Heart right ventricle (tissue), 16 donors: ENCODE measurements around the gene HEXIM1. TPM values are rescaled to one million over a fixed set of nuclear protein-coding genes. Genes with fewer than 3 reads are reported as not detected.

Source experiments
- ATAC-seq, 8 donors: fragments of 200-7000 bp; cut with Tn5 transposase; one replicate each; pipeline ENCODE4 v1.9.1; 2020; ENCODE audit warnings: mild to moderate bottlenecking in 8 of 8, moderate library complexity in 8 of 8, moderate number of reproducible peaks in 1 of 8
- DNase-seq, 2 donors: peaks; one replicate each; pipeline ENCODE4 v3.0.0-alpha.2; 2020
- H3K27ac ChIP-seq, 10 donors: fragments of 200-600 bp; sonication (generic) in 2 of 10; one replicate each; pipeline versions ENCODE4 v1.5.0 to v1.8.0; 2020 to 2022; ENCODE audit warnings: mild to moderate bottlenecking in 3 of 10
- H3K27me3 ChIP-seq, 7 donors: fragments of 200-600 bp; one replicate each; pipeline ENCODE4 v1.8.0; 2021 to 2022; ENCODE audit warnings: mild to moderate bottlenecking in 2 of 7
- H3K36me3 ChIP-seq, 9 donors: fragments of 200-600 bp; sonication (generic) in 1 of 9; one replicate each; pipeline versions ENCODE4 v1.5.0 to v1.8.0; 2020 to 2022; ENCODE audit warnings: mild to moderate bottlenecking in 2 of 9
- H3K4me1 ChIP-seq, 9 donors: fragments of 200-600 bp; sonication (generic) in 1 of 9; one replicate each; pipeline versions ENCODE4 v1.5.0 to v1.8.0; 2020 to 2022; ENCODE audit warnings: mild to moderate bottlenecking in 4 of 9
- H3K4me3 ChIP-seq, 10 donors: fragments of 200-600 bp; sonication (generic) in 2 of 10; one replicate each; pipeline versions ENCODE4 v1.5.0 to v1.8.0; 2020 to 2022; ENCODE audit warnings: mild to moderate bottlenecking in 7 of 10, moderate library complexity in 2 of 10
- H3K9me3 ChIP-seq, 11 donors: fragments of 200-600 bp in 10 of 11; sonication (generic) in 2 of 11; one replicate each; pipeline versions ENCODE4 v1.5.0 to v1.8.0; 2013 to 2022; ENCODE audit warnings: mild to moderate bottlenecking in 2 of 11, control low read depth in 1 of 11, moderate library complexity in 1 of 11
- WGBS, 2 donors: extraction: QIAGEN DNeasy Blood & Tissue Kit; methylation state at CpG; one replicate each; pipeline ENCODE4 v1.1.7; 2013; ENCODE audit warnings: inconsistent platforms in 1 of 2; 5-methylcytosine and 5-hydroxymethylcytosine counted together
- intact Hi-C, 10 donors: fragments of 100-400 bp; cut with DNase I; formaldehyde crosslinking; loops; one replicate each; pipeline versions ENCODE4 v1.11.1 to v1.14.2; 2022
- polyA plus RNA-seq, 2 donors: library from polyadenylated mRNA; stranded (reverse); fragments of 200-250 nt; gene quantifications; one replicate each; pipeline ENCODE4 v1.2.3, GENCODE V29; 2013
- total RNA-seq, 10 donors: library from RNA; stranded (reverse); fragmentation: NEBNext Ultra II Directional in 3 of 10; extraction: Animal tissue kit (Norgen Biotek cat#: 25700) in 3 of 10; gene quantifications; one replicate each; pipeline versions ENCODE4 v1.2.1 to v1.2.4, GENCODE V29; 2021 to 2023
- TF ChIP-seq, protein P1 (sequence below), 9 donors: fragments of 200-600 bp; sonication (generic) in 2 of 9; IDR thresholded peaks; one replicate each; pipeline versions ENCODE4 v1.5.0 to v1.8.0; 2021 to 2022; ENCODE audit warnings: antibody characterized with exemption in 9 of 9, mild to moderate bottlenecking in 5 of 9, moderate library complexity in 1 of 9
- donor health status: Arrhythmogenic right ventricular cardiomyopathy.
- donor health status: ischemic (EF 13 %, LVEDD 7.1; RV severe dilation, severe dysfunction).
- donor health status: healthy with polysubstance abuse.
- donor health status: DM: no; HTN: yes; CAD: no.
- donor health status: DM: no; HTN: no; CAD: no.
- donor health status: ischemic (EF 25% LVEDD 6.9; RV normal size, moderate dysfunction).
- donor health status: ischemic (EF 25% LVEDD 5.7; RV mildly dilated, moderate dysfunction).
- donor health status: healthy.
- donor health status: DM: yes; HTN: yes; CAD: no.
- donor health status: Ischemic cardiomyopathy.
- donor health status: ischemic (EF 35%, LVEDD 5.7; RV mildly dilated, moderate dysfunction).
- donor health status: nonischemic (EF 11% LVEDD 7.7; RV severe dilation, severe dysfunction).
- donor health status: DM: yes; HTN: yes; CAD: no.
- donor health status: PGD.
- donor health status: ischemic (EF 29% LVEDD 5.4; RV normal size, mild dysfunction).
- donor health status: nonischemic (EF 23%, LVEDD 6.1; RV moderate dilation, normal function).

Gene HEXIM1
- total and polyA plus RNA-seq, 12 donors = 8.4 to 37.4 (median 18.3) TPM

DNA sequence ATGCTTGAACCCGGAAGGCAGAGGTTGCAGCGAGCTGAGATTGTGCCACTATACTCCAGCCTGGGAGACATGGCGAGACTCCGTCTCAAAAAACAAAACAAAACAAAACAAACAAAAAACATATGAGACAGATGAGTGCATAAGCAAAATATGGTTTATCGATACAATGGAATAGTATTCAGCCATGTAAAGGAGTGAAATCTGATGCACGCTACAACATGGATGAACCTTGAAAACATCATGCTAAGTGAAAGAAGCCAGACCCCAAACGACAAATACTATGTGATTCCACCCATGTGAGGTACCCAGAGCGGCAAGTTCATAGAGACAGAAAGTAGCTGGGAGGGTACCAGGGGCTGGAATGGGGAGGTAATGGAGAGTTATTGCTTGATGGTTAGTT is 22.8 kb upstream of the HEXIM1 start:
- intact Hi-C loops = loop anchor here in 1 of 10 donors (10.0 kb wide), 1 partner anchor 351 kb away; no protein-coding TSS in a partner anchor
- no peak for ATAC-seq
- Histone ChIP-seq H3K4me1 (peaks cover 38 to 74% (median 67%) of the 10 kb centered on the region in 9 donors), H3K27me3 (peaks cover 0 to 8% (median 0%) of the 10 kb centered on the region in 7 donors), H3K27ac (no peak overlapping the region), H3K9me3 (no peaks in the 10 kb centered on the region), H3K4me3 (no peak overlapping the region), H3K36me3 (peaks cover 0 to 4% (median 0%) of the 10 kb centered on the region in 9 donors)
- no peak for DNase-seq
- TF ChIP-seq, protein P1, sequence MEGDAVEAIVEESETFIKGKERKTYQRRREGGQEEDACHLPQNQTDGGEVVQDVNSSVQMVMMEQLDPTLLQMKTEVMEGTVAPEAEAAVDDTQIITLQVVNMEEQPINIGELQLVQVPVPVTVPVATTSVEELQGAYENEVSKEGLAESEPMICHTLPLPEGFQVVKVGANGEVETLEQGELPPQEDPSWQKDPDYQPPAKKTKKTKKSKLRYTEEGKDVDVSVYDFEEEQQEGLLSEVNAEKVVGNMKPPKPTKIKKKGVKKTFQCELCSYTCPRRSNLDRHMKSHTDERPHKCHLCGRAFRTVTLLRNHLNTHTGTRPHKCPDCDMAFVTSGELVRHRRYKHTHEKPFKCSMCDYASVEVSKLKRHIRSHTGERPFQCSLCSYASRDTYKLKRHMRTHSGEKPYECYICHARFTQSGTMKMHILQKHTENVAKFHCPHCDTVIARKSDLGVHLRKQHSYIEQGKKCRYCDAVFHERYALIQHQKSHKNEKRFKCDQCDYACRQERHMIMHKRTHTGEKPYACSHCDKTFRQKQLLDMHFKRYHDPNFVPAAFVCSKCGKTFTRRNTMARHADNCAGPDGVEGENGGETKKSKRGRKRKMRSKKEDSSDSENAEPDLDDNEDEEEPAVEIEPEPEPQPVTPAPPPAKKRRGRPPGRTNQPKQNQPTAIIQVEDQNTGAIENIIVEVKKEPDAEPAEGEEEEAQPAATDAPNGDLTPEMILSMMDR (IDR thresholded peaks at IDR 0.05) = no peak
- WGBS, 2 donors = 96 to 98% methylated on average over 8 of the region's 8 CpGs

DNA sequence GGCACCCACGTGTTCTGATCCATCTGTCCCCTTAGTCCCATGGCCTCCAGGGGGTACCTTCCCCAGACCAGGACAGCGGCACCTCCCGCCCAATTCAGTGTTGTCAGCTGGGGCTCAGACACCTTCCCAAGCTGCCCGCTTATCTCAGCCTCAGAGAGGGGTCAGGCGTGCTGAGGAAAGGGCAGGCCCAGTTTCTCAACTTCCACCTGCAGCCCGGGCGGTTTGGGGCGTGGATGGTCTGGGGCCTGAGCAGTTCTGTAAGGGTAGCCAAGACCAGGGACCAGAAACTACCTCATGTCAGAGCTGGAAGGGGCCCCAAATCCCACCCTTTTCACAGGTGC is 21.1 kb upstream of the HEXIM1 start:
- Histone ChIP-seq H3K27ac (peak overlapping the region in 8 of 10 donors; percentile 80 to 97 (median 88)), H3K9me3 (no peaks in the 10 kb centered on the region), H3K36me3 (no peaks in the 10 kb centered on the region), H3K4me3 (peak overlapping the region in 1 of 10 donors; percentile 31), H3K4me1 (peaks cover 43 to 86% (median 77%) of the 10 kb centered on the region in 9 donors), H3K27me3 (no peaks in the 10 kb centered on the region)
- WGBS, 2 donors = 49 to 51% methylated on average over 8 of the region's 8 CpGs
- no peak for DNase-seq
- TF ChIP-seq, protein P1 (IDR thresholded peaks at IDR 0.05) = no peak
- ATAC-seq = peak in 1 of 8 donors; percentile 1
- intact Hi-C loops = loop anchor here in 1 of 10 donors (10.0 kb wide), 1 partner anchor 352 kb away; no protein-coding TSS in a partner anchor

DNA sequence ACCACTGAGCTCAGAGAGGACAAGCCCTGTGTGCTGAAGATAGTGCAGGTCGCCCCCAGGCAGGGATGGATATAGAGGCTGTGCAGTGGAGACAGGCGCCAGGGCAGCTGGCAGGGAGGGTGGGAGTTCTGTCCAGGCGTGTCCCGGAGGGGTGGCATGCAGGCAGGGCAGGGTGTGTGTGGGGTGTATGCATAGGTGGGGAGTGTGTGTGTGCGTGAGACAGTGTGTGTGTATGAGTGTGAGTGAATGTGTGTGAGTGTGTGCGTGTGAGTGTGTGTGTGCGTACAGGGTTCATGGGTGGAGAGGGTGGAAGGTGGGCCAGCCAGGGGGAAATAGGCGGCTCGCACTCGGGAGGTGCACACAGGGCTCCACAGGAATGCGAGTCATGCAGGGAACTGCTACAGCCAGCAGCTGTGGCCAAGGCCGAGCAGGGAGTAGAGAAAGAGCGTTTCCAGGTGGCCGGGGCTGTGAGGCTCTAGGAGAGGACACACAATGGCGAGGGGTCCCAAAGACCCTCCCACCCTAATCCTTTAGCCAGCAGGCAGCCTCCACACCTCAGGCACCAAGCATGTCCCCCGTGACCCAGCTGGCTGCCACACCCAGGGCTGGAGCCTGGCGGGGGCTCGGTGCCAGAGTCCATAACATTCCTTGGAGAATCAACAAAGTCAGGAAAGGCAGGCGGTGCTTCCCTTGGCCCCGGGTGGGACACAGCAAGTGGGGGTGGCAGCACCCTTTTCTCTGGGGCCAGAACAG is 20.6 kb upstream of the HEXIM1 start:
- TF ChIP-seq, protein P1 (IDR thresholded peaks at IDR 0.05) = no peak
- ATAC-seq = peak; percentile 9 to 41 (median 21)
- Histone ChIP-seq H3K9me3 (no peaks in the 10 kb centered on the region), H3K4me3 (peak overlapping the region in 4 of 10 donors; percentile 5 to 31 (median 14)), H3K27ac (peak overlapping the region; percentile 57 to 97 (median 88)), H3K36me3 (no peaks in the 10 kb centered on the region), H3K4me1 (peaks cover 43 to 83% (median 71%) of the 10 kb centered on the region in 9 donors), H3K27me3 (no peaks in the 10 kb centered on the region)
- intact Hi-C loops = loop anchor here in 1 of 10 donors (10.0 kb wide), 1 partner anchor 353 kb away; no protein-coding TSS in a partner anchor
- 24 to 26% methylated on average over 20 of the region's 20 CpGs for WGBS, 2 donors
- peak; percentile 63 to 76 for DNase-seq

DNA sequence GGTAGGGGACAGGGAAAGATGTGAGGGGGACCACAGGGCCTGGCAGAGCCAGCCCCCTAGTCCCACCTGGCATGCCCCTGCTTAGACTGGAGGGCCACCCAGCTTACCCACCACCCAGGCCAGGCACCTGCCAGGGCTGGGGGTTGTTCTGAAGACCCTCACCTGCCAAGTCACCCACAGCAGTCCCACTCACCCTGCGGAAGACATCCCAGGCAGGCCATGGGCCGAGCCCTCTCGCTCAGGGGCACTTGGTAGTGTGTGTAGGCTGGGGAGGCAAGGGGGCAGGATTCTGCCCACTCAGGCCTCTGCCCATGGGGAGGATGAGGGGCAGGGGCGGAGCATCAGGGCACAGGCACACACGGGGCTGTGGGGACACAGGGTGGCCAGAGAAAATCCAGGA is 19.9 kb upstream of the HEXIM1 start:
- Histone ChIP-seq H3K36me3 (no peaks in the 10 kb centered on the region), H3K9me3 (no peaks in the 10 kb centered on the region), H3K27ac (peak overlapping the region; percentile 57 to 97 (median 88)), H3K4me3 (peak overlapping the region in 2 of 10 donors; percentile 5 to 31), H3K4me1 (peaks cover 43 to 83% (median 73%) of the 10 kb centered on the region in 9 donors), H3K27me3 (no peaks in the 10 kb centered on the region)
- DNase-seq (no peak), ATAC-seq (no peak)
- intact Hi-C loops = loop anchor here in 1 of 10 donors (10.0 kb wide), 1 partner anchor 354 kb away; no protein-coding TSS in a partner anchor
- 75 to 80% methylated on average over 5 of the region's 5 CpGs for WGBS, 2 donors
- TF ChIP-seq, protein P1 (IDR thresholded peaks at IDR 0.05) = no peak
